HCT116 (cell line): ENCODE data around the gene NSMCE4A. TPM values are rescaled to one million over a fixed set of nuclear protein-coding genes. Genes with fewer than 3 reads are reported as not detected.

Source experiments
- ATAC-seq: fragments of 200-7000 bp; cut with Tn5 transposase; 2 replicates; pipeline ENCODE4 v1.9.1; 2020; ENCODE audit warnings: mild to moderate bottlenecking, moderate library complexity
- BruUV-seq: library from RNA; stranded (reverse); fragments of 400-500 nt; replicated peaks from 2 replicates; lab custom pipeline; 2021; lab: Mats Ljungman, UMichigan
- CTCF ChIA-PET: fragments of 300-600 bp; sonication (Branson Sonifier 250); formaldehyde crosslinking; loops from one replicate; lab custom pipeline; 2021; ENCODE audit warnings: antibody characterized with exemption; lab: Charles Lee
- POLR2A ChIA-PET: fragments of 300-600, 350-600 bp; sonication (Branson Sonifier 250); formaldehyde crosslinking; loops from one replicate; lab custom pipeline; 2021; ENCODE audit warnings: antibody characterized with exemption; lab: Charles Lee
- RAD21 ChIA-PET, 2 experiments: fragments of 300-600 bp; sonication (Branson Sonifier 250); formaldehyde crosslinking; loops; one replicate each; lab custom pipeline; 2023; ENCODE audit warnings: low total read pairs in 2 of 2; ENCODE audit not compliant: uncharacterized antibody in 2 of 2, unreplicated experiment in 2 of 2, low non-redundant PET in 1 of 2; lab: Charles Lee
- DNase-seq: peaks from one replicate; pipeline ENCODE4 v3.0.0-alpha.2; 2010; ENCODE audit warnings: low read depth, low spot score
- H2AFZ ChIP-seq: fragments of 200-600 bp; shearing (Covaris generic), sonication (generic); 2 replicates; pipeline ENCODE4 v1.6.1; 2017; ENCODE audit warnings: low read depth, mixed run types, mixed read lengths, antibody characterized with exemption, low read length; ENCODE audit not compliant: poor library complexity, severe bottlenecking
- H3K27ac ChIP-seq: 2 replicates; pipeline ENCODE4 v1.5.1; 2012; ENCODE audit warnings: low read depth, low read length
- H3K27me3 ChIP-seq: fragments of 200-600 bp; sonication (generic); 2 replicates; pipeline ENCODE4 v1.6.1; 2016; ENCODE audit warnings: mixed run types, low read length, mixed read lengths; ENCODE audit not compliant: insufficient read depth
- H3K36me3 ChIP-seq, 2 experiments: fragments of 200-500 bp in 1 of 2; fragments of 200-600 bp in 1 of 2; sonication (Bioruptor generic) in 1 of 2; sonication (generic) in 1 of 2; 2 replicates each; pipeline versions ENCODE4 v1.5.1 to v1.6.1; 2014 to 2016; ENCODE audit warnings: low read length in 2 of 2, inconsistent platforms in 1 of 2, mixed read lengths in 1 of 2, mixed run types in 1 of 2; ENCODE audit not compliant: insufficient read depth in 2 of 2, control insufficient read depth in 1 of 2
- H3K4me1 ChIP-seq, 2 experiments: fragments of 200-600 bp in 1 of 2; sonication (generic) in 1 of 2; 2 replicates each; pipeline versions ENCODE4 v1.5.1 to v1.6.1; 2012 to 2017; ENCODE audit warnings: low read length in 2 of 2, inconsistent platforms in 1 of 2, mild to moderate bottlenecking in 1 of 2, mixed read lengths in 1 of 2, mixed run types in 1 of 2, moderate library complexity in 1 of 2; ENCODE audit not compliant: insufficient read depth in 2 of 2, control insufficient read depth in 1 of 2
- H3K4me2 ChIP-seq: fragments of 200-600 bp; sonication (generic); 2 replicates; pipeline ENCODE4 v1.6.1; 2017; ENCODE audit warnings: mixed run types, low read length, mixed read lengths
- H3K4me3 ChIP-seq, 2 experiments: fragments of 200-600 bp in 1 of 2; sonication (generic) in 1 of 2; replicated peaks in 1 of 2; 2 replicates each; pipeline ENCODE4 v1.5.1; 2011 to 2016; ENCODE audit warnings: low read length in 2 of 2, control low read depth in 1 of 2, low read depth in 1 of 2, mild to moderate bottlenecking in 1 of 2, mixed read lengths in 1 of 2, mixed run types in 1 of 2
- H3K79me2 ChIP-seq: fragments of 200-600 bp; sonication (generic); 2 replicates; pipeline ENCODE4 v1.6.1; 2017; ENCODE audit warnings: mild to moderate bottlenecking, mixed run types, low read length, moderate library complexity, mixed read lengths; ENCODE audit not compliant: insufficient read depth
- H3K9ac ChIP-seq: fragments of 200-600 bp; sonication (generic); 2 replicates; pipeline ENCODE4 v1.6.1; 2016; ENCODE audit warnings: low read length, mixed read lengths
- H3K9me2 ChIP-seq: fragments of 200-600 bp; sonication (generic), shearing (Covaris generic); 2 replicates; pipeline ENCODE4 v1.6.1; 2017; ENCODE audit warnings: mixed run types, mild to moderate bottlenecking, moderate library complexity; ENCODE audit not compliant: insufficient read depth
- H3K9me3 ChIP-seq, 2 experiments: fragments of 200-500 bp in 1 of 2; fragments of 200-600 bp in 1 of 2; sonication (Bioruptor generic) in 1 of 2; sonication (generic) in 1 of 2; 2 replicates each; pipeline ENCODE4 v1.6.1; 2014 to 2017; ENCODE audit warnings: low read length in 2 of 2, mixed read lengths in 2 of 2, inconsistent platforms in 1 of 2, low read depth in 1 of 2, mild to moderate bottlenecking in 1 of 2, mixed run types in 1 of 2, moderate library complexity in 1 of 2; ENCODE audit not compliant: control insufficient read depth in 1 of 2, insufficient read depth in 1 of 2
- H4K20me1 ChIP-seq: fragments of 200-600 bp; sonication (generic), shearing (Covaris generic); 2 replicates; pipeline ENCODE4 v1.6.1; 2017; ENCODE audit warnings: mixed run types, mild to moderate bottlenecking, moderate library complexity; ENCODE audit not compliant: insufficient read depth
- ATF3 ChIP-seq: IDR thresholded peaks from 2 replicates; pipeline ENCODE4 v1.6.1; 2012
- CBX3 ChIP-seq: IDR thresholded peaks from 2 replicates; pipeline ENCODE4 v1.6.1; 2012; ENCODE audit warnings: low read depth
- CEBPB ChIP-seq: IDR thresholded peaks from 2 replicates; pipeline ENCODE4 v1.6.1; 2012; ENCODE audit warnings: low read depth
- CTCF ChIP-seq, 3 experiments: fragments of 200-600 bp in 1 of 3; sonication (generic) in 1 of 3; IDR thresholded peaks in 2 of 3; conservative IDR thresholded peaks in 1 of 3; 2 replicates each; pipeline ENCODE4 v1.5.1; 2012 to 2017; ENCODE audit warnings: low read depth in 2 of 3, low read length in 2 of 3, antibody characterized with exemption in 1 of 3, borderline replicate concordance in 1 of 3, control low read depth in 1 of 3, mild to moderate bottlenecking in 1 of 3, mixed read lengths in 1 of 3, mixed run types in 1 of 3, moderate library complexity in 1 of 3; ENCODE audit not compliant: insufficient read depth in 1 of 3
- EGR1 ChIP-seq: IDR thresholded peaks from 2 replicates; pipeline ENCODE4 v1.6.1; 2012; ENCODE audit warnings: low read depth
- ELF1 ChIP-seq: IDR thresholded peaks from 2 replicates; pipeline ENCODE4 v1.6.1; 2012; ENCODE audit warnings: low read depth, borderline replicate concordance
- EZH2 ChIP-seq: fragments of 200-600 bp; sonication (generic); IDR thresholded peaks from 2 replicates; pipeline ENCODE4 v1.6.1; 2017; ENCODE audit warnings: antibody characterized with exemption, mixed run types
- EZH2phosphoT487 ChIP-seq: fragments of 200-600 bp; IDR thresholded peaks from 2 replicates; pipeline ENCODE4 v1.6.1; 2018; ENCODE audit warnings: antibody characterized with exemption, borderline replicate concordance
- FOSL1 ChIP-seq: IDR thresholded peaks from 2 replicates; pipeline ENCODE4 v1.6.1; 2012; ENCODE audit warnings: low read depth
- JUND ChIP-seq: IDR thresholded peaks from 2 replicates; pipeline ENCODE4 v1.6.1; 2012
- MAX ChIP-seq: IDR thresholded peaks from 2 replicates; pipeline ENCODE4 v1.6.1; 2012
- RAD21 ChIP-seq: IDR thresholded peaks from 2 replicates; pipeline ENCODE4 v1.6.1; 2012; ENCODE audit warnings: low read depth, mild to moderate bottlenecking
- REST ChIP-seq: IDR thresholded peaks from 2 replicates; pipeline ENCODE4 v1.6.1; 2012; ENCODE audit warnings: low read depth
- SP1 ChIP-seq: IDR thresholded peaks from 2 replicates; pipeline ENCODE4 v1.6.1; 2012; ENCODE audit warnings: low read depth
- SRF ChIP-seq: IDR thresholded peaks from 2 replicates; pipeline ENCODE4 v1.6.1; 2012; ENCODE audit warnings: low read depth
- YY1 ChIP-seq: IDR thresholded peaks from 2 replicates; pipeline ENCODE4 v1.6.1; 2011; ENCODE audit warnings: low read length, low read depth, moderate library complexity, mild to moderate bottlenecking; ENCODE audit not compliant: insufficient replicate concordance; ENCODE audit errors: extremely low read depth
- ZBTB33 ChIP-seq: IDR thresholded peaks from 2 replicates; pipeline ENCODE4 v1.6.1; 2011; ENCODE audit warnings: mild to moderate bottlenecking, low read length, moderate library complexity; ENCODE audit not compliant: insufficient replicate concordance; ENCODE audit errors: extremely low read depth
- ZNF274 ChIP-seq: fragments of 200-500 bp; sonication (Bioruptor generic); IDR thresholded peaks from 2 replicates; pipeline ENCODE4 v1.6.1; 2014; ENCODE audit warnings: mild to moderate bottlenecking, low read depth, low read length, inconsistent platforms
- intact Hi-C: fragments of 100-400 bp; cut with micrococcal nuclease; formaldehyde crosslinking; loops from 2 replicates; pipeline ENCODE4 v1.10.0; 2022
- total RNA-seq: library from RNA; stranded (reverse); gene quantifications from one replicate; pipeline ENCODE4 v1.2.1, GENCODE V29; 2021; ENCODE audit not compliant: unreplicated experiment

Gene NSMCE4A
- total RNA-seq, 1 experiment from 2014 or later: 70.6 TPM

- no peak for DNase-seq
- Histone ChIP-seq H3K36me3 (peaks cover 2 to 5% of the 10 kb centered on the region in 2 experiments; a peak in 1 of 4 replicates), H4K20me1 (no peaks in the 10 kb centered on the region), H3K9me3 (no peaks in the 10 kb centered on the region), H3K4me3 (no peak overlapping the region), H3K9ac (no peak overlapping the region), H3K79me2 (peaks cover 25% of the 10 kb centered on the region), H3K4me2 (no peak overlapping the region), H2AFZ (no peak overlapping the region), H3K27ac (no peak overlapping the region), H3K27me3 (no peaks in the 10 kb centered on the region), H3K9me2 (no peaks in the 10 kb centered on the region), H3K4me1 (peaks cover 3 to 4% of the 10 kb centered on the region in 2 experiments; a peak in 2 of 4 replicates)
- ChIA-PET CTCF (no interaction called here), RAD21 (no interaction called here), POLR2A (no interaction called here)
- TF ChIP-seq CTCF (IDR thresholded peaks at IDR 0.05 in 2 of 3, conservative IDR thresholded peaks at IDR 0.05 in 1 of 3; ENCODE audit: borderline replicate concordance in 1 of 3, insufficient read depth in 1 of 3, low read depth in 2 of 3, low read length in 2 of 3) (no peak), MAX (no peak), SRF (no peak), ZNF274 (no peak), SP1 (no peak), REST (no peak), CEBPB (no peak), ZBTB33 (no peak), JUND (no peak), RAD21 (no peak), FOSL1 (no peak), CBX3 (no peak), YY1 (no peak), ELF1 (no peak), ATF3 (no peak), EZH2 (no peak), EGR1 (no peak), EZH2phosphoT487 (no peak)
- BruUV-seq: no TSS peak
- intact Hi-C loops: loop anchor here (10.0 kb wide), 1 partner anchor 597 kb away; no protein-coding TSS in a partner anchor
- no peak for ATAC-seq
Measured at GRCh38 chr10:121921238-121921931, 53.6 kb downstream of the NSMCE4A start.
